Caco-2 (cell line): ENCODE measurements around the gene ATL2. TPM values are rescaled to one million over a fixed set of nuclear protein-coding genes. Genes with fewer than 3 reads are reported as not detected.

ENCODE experiments used
- BruUV-seq: library from RNA; stranded (reverse); fragments of 400-500 nt; replicated peaks from 2 replicates; lab custom pipeline; 2021; lab: Mats Ljungman, UMichigan
- CTCF ChIA-PET: fragments of 300-600 bp; sonication (Branson Sonifier 250); formaldehyde crosslinking; loops from one replicate; lab custom pipeline; 2022; ENCODE audit warnings: antibody characterized with exemption; lab: Charles Lee
- POLR2A ChIA-PET: fragments of 300-600 bp; sonication (Branson Sonifier 250); formaldehyde crosslinking; loops from one replicate; lab custom pipeline; 2022; ENCODE audit warnings: antibody characterized with exemption; lab: Charles Lee
- DNase-seq, 2 experiments: peaks; one replicate each; pipeline versions ENCODE4 v3.0.0 to v3.0.0-alpha.2; 2020 to 2022
- H3K27me3 ChIP-seq: replicated peaks from 2 replicates; pipeline ENCODE4 v1.6.0; 2011; ENCODE audit warnings: low read length; ENCODE audit not compliant: control insufficient read depth, insufficient read depth
- H3K36me3 ChIP-seq: 2 replicates; pipeline ENCODE4 v1.5.1; 2011; ENCODE audit warnings: low read length; ENCODE audit not compliant: control insufficient read depth, insufficient read depth
- H3K4me1 ChIP-seq: fragments of 250-450 bp; sonication (Bioruptor Pico); 2 replicates; pipeline ENCODE4 v1.5.1; 2020; ENCODE audit warnings: mild to moderate bottlenecking
- H3K4me3 ChIP-seq: 2 replicates; pipeline ENCODE4 v1.5.1; 2011; ENCODE audit warnings: low read depth, mild to moderate bottlenecking, control low read depth, low read length
- H3K9me3 ChIP-seq: fragments of 250-450 bp; sonication (Bioruptor Pico); 2 replicates; pipeline ENCODE4 v1.5.1; 2020; ENCODE audit warnings: mild to moderate bottlenecking, moderate library complexity
- H3K27ac Mint-ChIP-seq: one replicate; pipeline ENCODE4 v1.8.0; 2022; ENCODE audit warnings: mixed read lengths; ENCODE audit not compliant: unreplicated experiment
- H3K27me3 Mint-ChIP-seq: one replicate; pipeline ENCODE4 v1.8.0; 2022; ENCODE audit warnings: mixed read lengths; ENCODE audit not compliant: insufficient read depth, unreplicated experiment
- H3K36me3 Mint-ChIP-seq: one replicate; pipeline ENCODE4 v1.8.0; 2022; ENCODE audit warnings: mild to moderate bottlenecking, mixed read lengths; ENCODE audit not compliant: insufficient read depth, unreplicated experiment
- H3K4me1 Mint-ChIP-seq: one replicate; pipeline ENCODE4 v1.8.0; 2022; ENCODE audit warnings: low read depth, mixed read lengths; ENCODE audit not compliant: unreplicated experiment
- H3K4me3 Mint-ChIP-seq: one replicate; pipeline ENCODE4 v1.8.0; 2022; ENCODE audit warnings: mild to moderate bottlenecking, moderate library complexity, mixed read lengths; ENCODE audit not compliant: unreplicated experiment
- H3K9me3 Mint-ChIP-seq: one replicate; pipeline ENCODE4 v1.8.0; 2022; ENCODE audit warnings: mixed read lengths; ENCODE audit not compliant: unreplicated experiment
- CTCF ChIP-seq, 2 experiments: fragments of 200-600 bp in 1 of 2; IDR thresholded peaks; 1 replicate in 1 of 2; 2 replicates in 1 of 2; pipeline versions ENCODE4 v1.5.1 to v1.8.0; 2011 to 2022; ENCODE audit warnings: antibody characterized with exemption in 1 of 2, control low read depth in 1 of 2, inconsistent platforms in 1 of 2, low read depth in 1 of 2, low read length in 1 of 2, mild to moderate bottlenecking in 1 of 2, moderate library complexity in 1 of 2; ENCODE audit not compliant: insufficient read depth in 1 of 2, severe bottlenecking in 1 of 2, unreplicated experiment in 1 of 2
- intact Hi-C: fragments of 100-400 bp; cut with micrococcal nuclease; formaldehyde crosslinking; loops from one replicate; pipeline ENCODE4 v1.10.0; 2022; ENCODE audit not compliant: unreplicated experiment
- total RNA-seq: library from RNA; stranded (reverse); gene quantifications from 2 replicates; pipeline ENCODE4 v1.2.3, GENCODE V29; 2022

The ATL2 gene
- total RNA-seq, 1 experiment from 2014 or later, result 107 TPM

DNA sequence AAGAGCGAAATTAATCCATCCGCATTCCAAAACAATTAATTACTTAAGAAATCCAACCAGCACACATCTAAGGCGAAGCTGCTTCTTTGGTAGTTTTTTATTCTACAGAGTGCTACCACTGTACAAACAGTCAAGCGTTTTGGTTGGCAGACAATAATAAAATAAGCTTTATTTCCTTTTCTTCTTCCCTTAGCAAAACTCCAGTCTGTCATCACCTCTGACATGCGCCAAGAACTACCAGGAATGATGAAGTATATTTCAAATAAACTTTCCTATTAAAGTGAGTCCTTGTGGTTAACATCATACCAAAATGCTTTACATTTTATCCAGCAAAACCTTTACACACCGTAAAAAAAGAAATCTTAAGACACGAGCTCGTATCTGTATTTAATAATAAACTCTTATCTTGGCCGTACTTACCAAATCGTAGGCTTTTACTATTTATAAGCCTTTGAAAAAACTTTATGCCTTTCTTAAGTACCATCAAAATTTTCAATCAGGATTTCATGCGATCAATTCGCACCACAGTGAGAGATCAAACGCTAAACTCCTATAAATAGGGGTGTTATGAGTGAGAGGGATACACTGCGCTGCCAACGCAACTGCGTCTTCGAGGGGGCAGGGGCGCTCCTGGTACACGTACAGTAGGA lies 1.3 kb downstream of the ATL2 start:
- peaks cover 21% of the 10 kb centered on the region for H3K4me1 ChIP-seq
- TF ChIP-seq CTCF (IDR thresholded peaks at IDR 0.05; ENCODE audit: insufficient read depth in 1 of 2, low read depth in 1 of 2, low read length in 1 of 2, severe bottlenecking in 1 of 2, unreplicated experiment in 1 of 2), result no peak
- peak overlapping the region; percentile 48 for H3K4me3 ChIP-seq
- peak overlapping the region; percentile 94 for H3K27ac Mint-ChIP-seq
- no peaks in the 10 kb centered on the region for H3K9me3 ChIP-seq
- CTCF ChIA-PET, result interaction anchor here (0.6 to 2.6 kb wide), 10 partner anchors 9 to 375 kb away, joined by 3 to 16 read pairs (median 4); partner anchors contain the start of gene SRSF7
- peaks cover 17% of the 10 kb centered on the region for H3K36me3 Mint-ChIP-seq
- H3K4me1 Mint-ChIP-seq, result peaks cover 35% of the 10 kb centered on the region
- no peak for DNase-seq
- H3K36me3 ChIP-seq, result no peaks in the 10 kb centered on the region
- POLR2A ChIA-PET, result interaction anchor here (0.9 to 1.1 kb wide), 3 partner anchors 70 to 376 kb away, joined by 3 to 10 read pairs (median 3); partner anchors contain the start of gene SRSF7
- no TSS peak for BruUV-seq
- H3K9me3 Mint-ChIP-seq, result no peaks in the 10 kb centered on the region
- H3K4me3 Mint-ChIP-seq, result peak overlapping the region; percentile 80
- no peaks in the 10 kb centered on the region for H3K27me3 ChIP-seq
- intact Hi-C loops, result loop anchor here (2.0 to 5.0 kb wide), 5 partner anchors 59 to 376 kb away; partner anchors contain the start of gene SRSF7
- no peaks in the 10 kb centered on the region for H3K27me3 Mint-ChIP-seq

DNA sequence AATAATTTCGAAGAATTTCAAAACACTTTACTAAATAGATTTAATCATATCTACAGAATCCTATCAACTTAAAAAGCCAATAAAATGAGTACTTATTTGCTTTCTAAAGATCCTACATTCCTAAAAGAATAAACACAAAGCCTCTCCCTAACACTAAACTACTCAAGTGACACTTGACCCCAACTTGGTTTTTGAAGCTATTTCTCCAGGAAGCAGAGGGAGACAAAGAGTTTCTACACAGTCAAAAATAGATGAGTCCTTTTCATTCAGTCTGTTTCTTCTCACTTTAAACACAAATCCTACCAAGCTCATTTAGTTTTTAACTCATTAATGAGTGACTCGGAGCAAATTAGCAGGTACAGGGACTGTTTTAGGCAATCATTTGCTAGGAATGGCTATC lies 2.1 kb downstream of the ATL2 start:
- no peak for TF ChIP-seq CTCF (IDR thresholded peaks at IDR 0.05; ENCODE audit: insufficient read depth in 1 of 2, low read depth in 1 of 2, low read length in 1 of 2, severe bottlenecking in 1 of 2, unreplicated experiment in 1 of 2)
- no peaks in the 10 kb centered on the region for H3K27me3 ChIP-seq
- intact Hi-C loops, result loop anchor here (5.0 kb wide), 2 partner anchors 88 to 377 kb away; partner anchors contain the start of gene SRSF7
- peaks cover 23% of the 10 kb centered on the region for H3K36me3 Mint-ChIP-seq
- no TSS peak for BruUV-seq
- DNase-seq, result peak in 1 of 2 experiments; percentile 37
- H3K36me3 ChIP-seq, result no peaks in the 10 kb centered on the region
- H3K4me3 Mint-ChIP-seq, result peak overlapping the region; percentile 80
- no peaks in the 10 kb centered on the region for H3K27me3 Mint-ChIP-seq
- CTCF ChIA-PET, result interaction anchor here (0.6 to 2.6 kb wide), 6 partner anchors 9 to 133 kb away, joined by 3 to 16 read pairs (median 4); no protein-coding TSS in a partner anchor
- peak overlapping the region; percentile 94 for H3K27ac Mint-ChIP-seq
- H3K4me1 Mint-ChIP-seq, result peaks cover 35% of the 10 kb centered on the region
- no peaks in the 10 kb centered on the region for H3K9me3 Mint-ChIP-seq
- POLR2A ChIA-PET, result interaction anchor here (0.6 to 1.1 kb wide), 3 partner anchors 71 to 1408 kb away, joined by 3 to 6 read pairs (median 6); partner anchors contain the start of gene SRSF7
- H3K9me3 ChIP-seq, result no peaks in the 10 kb centered on the region
- H3K4me1 ChIP-seq, result peaks cover 21% of the 10 kb centered on the region
- H3K4me3 ChIP-seq, result peak overlapping the region; percentile 48

GRCh38 chr2:38371235-38371634 lies 5.8 kb downstream of the ATL2 start:
- H3K9me3 Mint-ChIP-seq, result no peaks in the 10 kb centered on the region
- H3K4me1 Mint-ChIP-seq, result peaks cover 35% of the 10 kb centered on the region
- TF ChIP-seq CTCF (IDR thresholded peaks at IDR 0.05; ENCODE audit: insufficient read depth in 1 of 2, low read depth in 1 of 2, low read length in 1 of 2, severe bottlenecking in 1 of 2, unreplicated experiment in 1 of 2), result no peak
- H3K36me3 Mint-ChIP-seq, result peaks cover 16% of the 10 kb centered on the region
- no peaks in the 10 kb centered on the region for H3K27me3 Mint-ChIP-seq
- H3K36me3 ChIP-seq, result no peaks in the 10 kb centered on the region
- ChIA-PET CTCF (no interaction called here), POLR2A (no interaction called here)
- no peak overlapping the region for H3K4me3 ChIP-seq
- H3K4me3 Mint-ChIP-seq, result no peak overlapping the region
- no peak for DNase-seq
- H3K27me3 ChIP-seq, result no peaks in the 10 kb centered on the region
- H3K4me1 ChIP-seq, result peaks cover 16% of the 10 kb centered on the region
- no peaks in the 10 kb centered on the region for H3K9me3 ChIP-seq
- BruUV-seq, result no TSS peak
- H3K27ac Mint-ChIP-seq, result no peak overlapping the region
- intact Hi-C loops, result no loop called here
